Hepatocyte (in vitro differentiated cells): Measurements from ENCODE around the gene PRR19.

ENCODE experiments used
- EZH2 ChIP-seq: fragments of 200-600 bp; sonication (generic); IDR thresholded peaks from 2 replicates; pipeline ENCODE4 v1.6.1; 2016; ENCODE audit warnings: antibody characterized with exemption, mild to moderate bottlenecking, borderline replicate concordance
- EZH2phosphoT487 ChIP-seq: fragments of 200-600 bp; sonication (generic); IDR thresholded peaks from one replicate; pipeline ENCODE4 v1.6.1; 2018; ENCODE audit warnings: antibody characterized with exemption, mild to moderate bottlenecking, low read depth, moderate library complexity; ENCODE audit not compliant: unreplicated experiment, severe bottlenecking

- TF ChIP-seq EZH2phosphoT487 (no peak), EZH2 (no peak)
These were observed 11.3 kb downstream of the PRR19 start, which contains the start of gene TMEM145 for GRCh38 chr19:42313096-42313839.
